Transverse colon (tissue), 3 donors: Measurements from ENCODE around the gene PMIS2.

Experiments used
- CTCF ChIP-seq, 5 experiments: fragments of 200-600 bp in 3 of 5; fragments of 450-650 bp in 2 of 5; sonication (generic) in 3 of 5; IDR thresholded peaks; 1 replicate in 2 of 5; 2 replicates in 3 of 5; pipeline ENCODE4 v1.5.1; 2016 to 2017; ENCODE audit warnings: antibody characterized with exemption in 5 of 5, inconsistent platforms in 3 of 5, mild to moderate bottlenecking in 2 of 5, moderate library complexity in 1 of 5
- EP300 ChIP-seq: sonication (generic); formaldehyde crosslinking; IDR thresholded peaks from one replicate; pipeline ENCODE4 v1.6.1; 2017; ENCODE audit warnings: antibody characterized with exemption, low read depth
- POLR2A ChIP-seq: fragments of 450-650 bp; IDR thresholded peaks from one replicate; pipeline ENCODE4 v1.6.1; 2016; ENCODE audit warnings: antibody characterized with exemption, mild to moderate bottlenecking, moderate library complexity

- TF ChIP-seq CTCF (IDR thresholded peaks at IDR 0.05): no peak
- no peak for TF ChIP-seq POLR2A
- no peak for TF ChIP-seq EP300
Observed at GRCh38 chr19:35543280-35544109, 42.5 kb upstream of the PMIS2 start.
